ENCODE measurements around the gene SNU13.
"Not testable (repeated sequence)": the region's sequence is repeated elsewhere in the genome, so short reads cannot be mapped to it uniquely, and the experiment has no call there.

Gene SNU13

DNA sequence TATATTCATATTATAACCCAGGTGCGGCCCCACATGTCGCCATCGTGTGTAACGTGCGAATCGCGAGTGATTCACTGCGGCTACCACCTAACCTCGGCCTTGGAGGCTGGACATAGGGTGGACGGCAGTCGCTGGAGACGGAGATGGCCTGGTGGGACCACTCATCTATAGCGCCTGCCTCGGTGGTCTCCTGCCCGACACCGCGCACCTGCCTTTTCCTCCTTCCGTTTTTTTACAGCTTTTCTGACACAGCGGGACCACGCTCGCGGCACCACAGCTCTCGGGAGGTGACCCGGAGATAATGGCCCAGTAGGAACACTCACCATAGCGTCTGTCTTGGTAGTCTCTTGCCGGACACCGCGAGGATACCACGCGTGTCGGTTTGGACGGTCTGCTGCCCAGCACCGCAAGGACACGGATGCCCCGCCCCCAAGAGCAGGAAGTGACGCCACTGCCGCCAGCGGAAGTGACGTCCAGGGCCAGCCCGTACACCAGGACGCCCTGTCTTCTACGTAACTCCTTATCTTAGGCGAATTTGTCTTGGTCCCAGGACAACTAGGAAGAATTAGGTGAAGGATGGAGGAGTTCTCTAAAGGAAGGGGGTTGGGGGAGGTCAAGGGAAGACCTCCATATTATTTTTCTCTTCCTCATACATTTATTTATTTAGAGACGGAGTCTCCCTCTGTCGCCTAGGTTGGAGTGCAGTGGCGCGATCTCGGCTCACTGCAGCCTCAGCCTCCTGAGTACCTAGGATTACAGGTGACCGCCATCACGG lies 6.4 kb downstream of the SNU13 start:
- peak; percentile 69 to 70 for DNase-seq (ENCODE audit: low read depth in 2 of 2, low spot score in 1 of 2)

DNA sequence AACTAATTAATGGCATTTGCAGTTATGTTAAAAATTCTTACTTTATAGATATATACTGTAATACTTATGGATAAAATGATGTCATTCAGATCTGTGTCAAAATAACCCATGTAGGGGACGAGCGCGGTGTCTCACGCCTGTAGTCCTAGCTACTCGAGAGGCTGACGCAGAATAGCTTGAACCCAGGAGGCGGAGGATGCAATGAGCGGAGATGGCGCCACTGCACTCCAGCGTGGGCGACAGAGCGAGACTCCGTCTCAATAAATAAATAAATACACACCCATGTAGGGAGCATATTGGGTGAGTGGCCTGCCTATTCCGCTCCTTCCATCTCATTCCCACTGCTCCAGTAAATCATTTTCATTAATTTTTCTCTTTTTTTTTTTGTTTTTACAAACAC lies 7.1 kb downstream of the SNU13 start:
- no peak for DNase-seq (ENCODE audit: low read depth in 2 of 2, low spot score in 1 of 2)

DNA sequence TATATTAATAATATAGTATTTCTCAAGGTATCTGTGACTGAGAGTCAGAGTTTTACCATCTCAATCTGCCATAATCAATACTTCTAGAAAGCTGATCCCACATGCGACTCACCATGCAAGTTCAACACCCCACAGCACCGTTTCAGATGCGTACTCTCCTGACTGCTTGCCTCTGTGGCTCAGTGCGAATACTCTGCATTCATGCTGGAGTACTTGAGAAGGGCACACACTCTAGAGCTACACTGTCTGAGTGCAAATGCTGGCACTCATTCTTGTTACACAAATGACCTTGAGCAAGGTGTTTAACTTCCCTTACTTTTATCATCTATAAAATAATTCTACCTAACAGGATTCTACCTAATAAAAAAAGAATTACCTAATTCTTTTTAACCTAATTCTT lies 12.5 kb downstream of the SNU13 start:
- no peak for DNase-seq (ENCODE audit: low read depth in 2 of 2, low spot score in 1 of 2)

DNA sequence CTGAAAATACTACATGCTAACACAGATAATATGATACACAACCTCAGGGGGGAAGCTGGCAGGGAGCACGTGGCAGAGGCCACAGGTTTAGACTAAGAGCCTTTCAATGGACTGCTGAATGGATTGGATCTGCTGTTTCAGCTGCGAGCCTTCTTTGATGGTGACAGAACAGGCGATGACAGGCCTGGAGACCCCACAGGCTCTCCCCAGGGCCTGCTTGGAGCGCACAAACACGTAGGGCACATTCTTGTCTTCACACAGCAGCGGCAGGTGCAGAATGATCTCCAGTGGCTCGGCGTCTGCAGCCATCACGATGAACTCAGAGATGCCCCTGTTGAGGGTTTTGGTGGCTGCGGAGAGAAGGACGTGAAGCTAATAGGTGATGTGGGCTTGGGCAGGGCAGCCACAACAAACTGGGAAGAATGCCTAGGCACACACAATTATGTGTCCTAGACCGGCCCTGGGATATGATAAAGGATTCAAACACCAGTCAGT lies 13.8 kb downstream of the SNU13 start:
- DNase-seq (ENCODE audit: low read depth in 2 of 2, low spot score in 1 of 2), result no peak

DNA sequence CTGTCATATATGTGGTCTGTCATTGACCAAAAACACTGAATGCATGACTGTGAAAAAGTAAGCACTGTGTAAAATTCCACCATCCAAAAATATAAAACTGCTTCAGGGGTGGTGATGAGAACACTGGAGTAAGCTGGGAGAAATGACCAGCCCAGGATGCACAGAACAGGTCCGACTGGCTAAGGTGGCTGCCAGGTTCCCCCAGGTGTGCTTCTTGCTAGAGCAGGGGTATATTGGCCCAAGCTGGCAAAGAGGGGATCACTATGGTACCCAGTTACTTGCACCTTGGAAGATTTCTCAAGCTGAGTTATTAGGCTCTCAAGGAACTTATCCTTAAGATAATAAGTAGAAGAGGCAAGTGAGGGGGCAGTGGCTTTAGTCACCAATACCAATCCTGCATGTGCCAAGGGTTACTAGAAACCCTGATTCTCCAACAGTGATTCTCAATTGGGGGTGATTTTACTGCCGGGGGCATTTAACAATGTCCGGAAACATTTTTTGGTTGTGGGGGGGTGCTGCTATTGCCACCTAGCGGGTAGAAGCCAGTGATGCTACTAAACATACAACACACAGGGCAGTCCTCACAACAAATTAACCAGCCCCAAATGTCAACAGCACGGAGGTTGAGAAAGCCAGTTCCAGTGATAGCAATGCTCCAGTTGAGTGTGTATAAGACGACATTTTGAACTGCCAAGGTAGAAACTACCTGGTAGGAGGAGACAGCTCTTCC lies 15.7 kb downstream of the SNU13 start:
- DNase-seq (ENCODE audit: low read depth in 2 of 2, low spot score in 1 of 2), result no peak

DNA sequence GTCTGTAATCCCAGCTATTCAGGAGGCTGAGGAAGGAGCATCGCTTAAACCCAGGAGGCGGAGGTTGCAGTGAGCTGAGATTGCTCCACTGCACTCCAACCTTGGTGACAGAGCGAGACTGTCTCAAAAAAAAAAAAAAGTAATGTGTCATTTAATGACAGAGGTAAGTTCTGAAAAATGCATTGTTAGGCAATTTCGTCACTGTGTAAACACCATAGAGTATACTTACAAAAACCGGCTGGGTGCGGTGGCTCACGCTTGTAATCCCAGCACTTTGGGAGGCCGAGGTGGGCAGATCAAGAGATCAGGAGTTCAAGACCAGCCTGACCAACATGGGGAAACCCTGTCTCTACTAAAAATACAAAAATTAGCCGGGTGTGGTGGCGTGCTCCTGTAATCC lies 16.6 kb downstream of the SNU13 start:
- DNase-seq (ENCODE audit: low read depth in 2 of 2, low spot score in 1 of 2), result not testable (repeated sequence)

DNA sequence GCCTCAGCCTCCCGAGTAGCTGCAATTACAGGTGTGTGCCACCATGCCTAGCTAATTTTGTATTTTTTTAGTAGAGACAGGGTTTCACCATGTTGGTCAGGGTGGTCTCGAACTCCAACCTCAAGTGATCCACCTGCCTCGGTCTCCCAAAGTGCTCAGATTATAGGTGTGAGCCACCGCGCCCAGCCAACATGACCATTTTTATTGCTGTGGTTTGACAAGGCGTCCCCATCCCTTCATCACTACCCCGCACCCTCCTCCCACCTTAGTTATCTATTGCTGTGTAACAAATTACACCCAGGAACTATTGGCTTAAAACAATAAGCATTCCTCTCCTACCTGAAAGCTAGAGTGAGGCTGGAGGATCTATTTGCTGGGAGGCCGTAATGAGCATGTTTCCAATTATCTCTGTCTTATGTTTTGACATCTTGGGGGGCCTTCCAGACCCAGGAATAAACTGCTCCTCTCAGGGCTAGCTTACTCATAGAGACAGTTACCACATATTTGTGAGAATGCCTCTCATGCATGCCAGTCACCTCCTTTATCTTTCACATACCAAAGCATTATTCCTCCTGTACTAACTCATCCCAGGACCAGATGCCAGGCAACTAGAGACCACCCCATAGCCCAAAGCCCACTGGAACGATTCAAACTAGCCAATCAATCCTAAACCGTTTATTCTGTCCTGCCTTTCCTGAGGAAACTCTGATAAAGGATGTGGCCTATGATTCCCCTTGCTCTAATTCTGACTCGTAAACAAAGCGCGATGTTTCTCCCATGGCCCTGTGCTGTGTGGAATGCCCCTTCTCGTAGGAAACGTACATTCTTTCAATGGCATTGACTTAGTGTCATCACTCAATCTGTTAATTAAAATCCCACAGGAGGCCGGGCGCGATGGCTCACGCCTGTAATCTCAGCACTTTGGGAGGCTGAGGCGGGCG lies 19.4 kb downstream of the SNU13 start:
- no peak for DNase-seq (ENCODE audit: low read depth in 2 of 2, low spot score in 1 of 2)

DNA sequence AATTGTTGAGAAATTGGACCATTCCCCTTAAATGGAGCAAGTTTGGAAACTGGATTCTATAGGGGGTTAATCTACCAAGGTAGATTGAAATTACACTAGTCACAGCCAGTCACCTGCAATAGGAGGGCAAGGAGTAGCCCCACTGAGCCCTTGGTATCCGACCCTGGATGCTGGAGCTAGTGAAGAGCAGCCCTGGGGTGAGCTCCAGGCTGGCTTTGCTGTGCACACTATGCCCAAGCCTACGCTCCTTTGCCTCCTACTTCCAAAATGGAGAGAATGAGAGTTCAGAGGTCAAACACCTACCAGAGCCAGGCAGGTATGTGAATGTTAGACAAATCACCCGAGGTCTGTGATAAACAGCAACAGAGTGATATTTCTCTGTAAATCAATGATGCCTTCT lies 23.7 kb downstream of the SNU13 start:
- DNase-seq (ENCODE audit: low read depth in 2 of 2, low spot score in 1 of 2), result no peak

DNA sequence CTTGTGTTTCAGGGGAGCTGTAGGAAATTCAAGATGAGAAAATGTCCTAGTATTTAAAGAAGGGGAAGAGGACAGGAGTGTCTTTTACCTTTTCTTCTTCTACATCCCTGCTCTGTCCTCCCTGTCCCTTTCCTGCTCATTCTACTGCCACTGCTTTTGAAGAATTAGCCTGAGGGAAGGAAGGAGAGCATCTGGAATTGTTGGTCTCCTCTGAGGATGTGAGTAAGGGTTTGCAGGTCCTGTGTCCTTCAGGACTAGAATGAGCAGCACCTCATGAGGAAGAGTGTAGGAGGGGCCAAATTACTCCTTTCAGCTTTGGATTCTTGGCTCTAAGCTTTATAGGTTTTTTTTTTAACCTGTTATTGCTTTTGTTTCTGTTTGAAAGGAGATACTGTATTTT lies 24.2 kb downstream of the SNU13 start:
- no peak for DNase-seq (ENCODE audit: low read depth in 2 of 2, low spot score in 1 of 2)

DNA sequence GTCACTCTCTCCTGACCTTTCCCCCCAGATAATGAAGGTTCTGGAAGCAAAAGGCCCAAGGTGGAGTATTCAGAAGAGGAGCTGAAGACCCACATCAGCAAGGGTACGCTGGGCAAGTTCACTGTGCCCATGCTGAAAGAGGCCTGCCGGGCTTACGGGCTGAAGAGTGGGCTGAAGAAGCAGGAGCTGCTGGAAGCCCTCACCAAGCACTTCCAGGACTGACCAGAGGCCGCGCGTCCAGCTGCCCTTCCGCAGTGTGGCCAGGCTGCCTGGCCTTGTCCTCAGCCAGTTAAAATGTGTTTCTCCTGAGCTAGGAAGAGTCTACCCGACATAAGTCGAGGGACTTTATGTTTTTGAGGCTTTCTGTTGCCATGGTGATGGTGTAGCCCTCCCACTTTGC lies 25.1 kb downstream of the SNU13 start:
- not testable (repeated sequence) for DNase-seq (ENCODE audit: low read depth in 2 of 2, low spot score in 1 of 2)

DNA sequence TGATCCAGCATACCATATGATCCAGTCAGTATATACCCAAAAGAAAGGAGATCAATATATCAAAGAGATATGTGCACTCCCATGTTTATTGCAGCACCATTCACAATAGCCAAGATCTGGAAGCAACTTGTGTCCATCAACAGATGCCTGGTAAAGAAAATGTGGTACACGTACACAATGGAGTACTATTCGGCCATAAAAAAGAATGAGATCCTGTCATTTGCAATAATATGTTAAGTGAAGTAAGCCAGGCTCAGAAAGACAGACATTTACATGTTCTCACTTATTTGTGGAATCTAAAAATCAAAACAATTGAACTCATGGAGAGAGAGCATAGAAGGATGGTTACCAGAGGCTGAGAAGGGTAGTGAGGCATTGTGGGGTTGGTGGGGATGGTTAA lies 27.0 kb downstream of the SNU13 start:
- DNase-seq (ENCODE audit: low read depth in 2 of 2, low spot score in 1 of 2), result no peak

DNA sequence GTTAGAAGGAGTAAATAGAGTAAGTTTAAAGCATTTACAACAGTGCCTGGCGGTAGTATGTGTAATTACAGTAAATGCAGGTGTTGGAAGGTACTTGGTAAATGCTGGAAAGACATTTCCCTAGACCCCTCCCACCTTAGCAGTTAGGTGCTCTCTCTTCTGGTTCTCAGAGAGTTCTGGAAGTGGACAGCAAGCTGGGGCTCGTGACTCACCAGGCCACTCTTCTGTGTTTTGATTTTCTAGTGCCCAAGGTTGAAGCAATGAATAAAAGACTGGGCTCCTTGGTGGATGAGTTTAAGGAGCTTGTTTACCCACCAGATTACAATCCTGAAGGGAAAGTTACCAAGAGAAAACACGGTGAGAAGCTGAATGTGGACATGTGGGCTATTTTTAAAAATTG lies 27.6 kb downstream of the SNU13 start:
- no peak for DNase-seq (ENCODE audit: low read depth in 2 of 2, low spot score in 1 of 2)

DNA sequence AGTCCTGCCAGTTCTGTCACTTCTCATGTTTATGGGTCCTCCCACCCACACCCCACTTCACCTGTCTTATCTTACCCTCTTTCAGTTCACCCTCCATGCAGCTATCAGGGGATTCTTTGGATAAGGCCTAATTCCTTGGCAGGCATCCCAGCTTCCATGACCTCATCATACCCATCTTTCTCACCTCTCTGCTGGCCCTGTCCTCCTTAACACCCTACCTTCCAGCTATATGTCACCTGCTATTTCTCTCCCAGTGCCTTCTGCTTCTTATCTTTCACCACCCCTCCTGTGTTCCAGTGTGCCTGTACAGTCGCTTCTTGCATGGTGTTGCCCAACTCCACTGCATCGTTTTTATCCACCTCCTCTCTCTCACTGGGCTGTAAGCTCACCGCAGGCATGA lies 28.3 kb downstream of the SNU13 start:
- DNase-seq (ENCODE audit: low read depth in 2 of 2, low spot score in 1 of 2), result no peak

DNA sequence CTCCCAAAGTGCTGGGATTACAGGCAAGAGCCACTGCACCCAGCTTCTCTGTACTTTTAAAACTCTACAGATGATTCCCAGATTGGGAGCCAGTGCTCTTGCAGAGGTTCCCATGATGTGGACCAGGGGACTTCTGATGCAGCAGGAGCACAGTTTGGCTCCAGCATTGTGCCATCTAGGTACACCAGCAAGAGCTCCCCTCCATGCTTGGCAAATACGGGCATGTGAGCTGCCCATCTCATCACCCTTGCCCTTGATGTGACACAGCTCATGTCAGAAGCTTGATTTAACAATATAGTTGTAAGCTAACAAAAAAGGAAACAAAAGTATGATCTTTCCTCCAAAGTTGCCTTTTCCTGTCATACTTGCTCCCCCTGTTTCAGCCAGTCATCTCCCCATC lies 28.7 kb downstream of the SNU13 start:
- no peak for DNase-seq (ENCODE audit: low read depth in 2 of 2, low spot score in 1 of 2)

DNA sequence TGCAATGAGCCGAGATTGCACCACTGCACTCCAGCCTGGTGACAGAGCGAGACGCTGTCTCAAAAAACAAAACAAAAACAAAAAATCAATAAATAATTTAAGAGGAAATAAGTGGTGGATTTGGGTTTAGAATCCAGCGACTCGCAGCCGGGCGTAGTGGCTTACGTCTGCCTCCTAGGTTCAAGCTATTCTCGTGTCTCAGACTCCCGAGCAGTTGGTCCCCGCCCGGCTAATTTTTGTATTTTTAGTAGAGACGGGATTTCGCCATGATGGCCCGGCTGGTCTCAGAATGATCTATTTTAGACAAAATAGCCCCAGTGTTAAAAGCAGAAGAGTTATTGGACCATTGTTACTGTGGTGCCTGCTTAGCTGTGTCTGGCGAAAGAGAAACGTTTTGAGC lies 29.8 kb downstream of the SNU13 start:
- DNase-seq (ENCODE audit: low read depth in 2 of 2, low spot score in 1 of 2), result no peak

DNA sequence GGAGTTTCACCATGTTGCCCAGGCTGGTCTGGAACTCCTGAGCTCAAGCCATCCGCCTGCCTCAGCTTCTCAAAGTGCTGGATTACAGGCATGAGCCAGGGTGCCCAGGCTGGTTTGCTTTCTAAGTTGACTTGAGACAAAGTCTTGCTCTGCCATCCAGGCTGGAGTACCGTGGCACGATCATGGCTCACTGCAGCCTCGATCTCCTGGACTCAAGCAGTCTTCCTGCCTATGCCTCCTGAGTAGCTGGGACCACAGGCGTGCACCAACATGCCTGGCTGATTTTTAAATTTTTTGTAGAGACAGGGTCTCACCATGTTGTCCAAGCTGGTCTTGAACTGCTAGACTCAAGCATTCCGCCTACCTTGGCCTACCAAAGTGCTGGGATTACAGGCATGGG lies 31.0 kb downstream of the SNU13 start:
- DNase-seq (ENCODE audit: low read depth in 2 of 2, low spot score in 1 of 2), result no peak

DNA sequence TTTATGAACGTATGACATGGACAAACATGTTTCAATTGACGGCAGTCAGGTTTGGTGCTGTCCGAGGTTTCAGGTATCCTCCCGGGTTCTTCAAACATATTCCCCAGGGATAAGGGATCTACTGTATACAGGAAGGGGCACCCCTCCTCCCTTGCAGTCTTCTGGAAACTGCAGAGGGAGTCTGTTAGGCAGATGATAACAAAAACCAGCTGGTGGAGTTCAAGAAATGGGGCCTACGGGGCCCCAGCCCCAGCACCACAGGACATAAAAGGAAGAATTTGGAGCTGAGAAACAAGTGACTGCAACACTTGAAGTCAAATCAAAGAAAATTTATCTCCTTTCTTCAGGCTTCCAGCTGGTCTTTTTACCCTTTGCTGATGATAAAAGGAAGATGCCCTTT lies 32.1 kb downstream of the SNU13 start:
- DNase-seq (ENCODE audit: low read depth in 2 of 2, low spot score in 1 of 2), result no peak

DNA sequence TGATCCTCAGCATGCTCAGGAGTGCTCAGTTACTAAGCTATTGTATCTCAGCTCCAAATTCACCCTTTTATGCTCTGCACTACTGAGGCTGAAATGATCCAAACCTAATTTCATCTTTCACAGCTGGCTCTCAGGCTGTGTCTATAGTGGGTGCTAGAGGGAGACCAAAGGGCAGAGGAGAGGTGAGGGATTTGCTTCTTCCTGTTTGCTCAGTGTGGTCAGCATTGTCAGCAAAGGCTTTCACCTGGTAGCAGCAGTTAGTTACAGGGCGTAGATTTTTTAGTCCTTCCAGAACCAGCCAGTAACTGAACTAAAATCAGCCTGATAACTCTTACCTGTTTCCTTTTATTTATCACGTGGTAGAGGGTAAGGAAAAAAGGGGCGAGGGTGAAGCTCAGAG lies 34.3 kb downstream of the SNU13 start:
- DNase-seq (ENCODE audit: low read depth in 2 of 2, low spot score in 1 of 2), result no peak

DNA sequence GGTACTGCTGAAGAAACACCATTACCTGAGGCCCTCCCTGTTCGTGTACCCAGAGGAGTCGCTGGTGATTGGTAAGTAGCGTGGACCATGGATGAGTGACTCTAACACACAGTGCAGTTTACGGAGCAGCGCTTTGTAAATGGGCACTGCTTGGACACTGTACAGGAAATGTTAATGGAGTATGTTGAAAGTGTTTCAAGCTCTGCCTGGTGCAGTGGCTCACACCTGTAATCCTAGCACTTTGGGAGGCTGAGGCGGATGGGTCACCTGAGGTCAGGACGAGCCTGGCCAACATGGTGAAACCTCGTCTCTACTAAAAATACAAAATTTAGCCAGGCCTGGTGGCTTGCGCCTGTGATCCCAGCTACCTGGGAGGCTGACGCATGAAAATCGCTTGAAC lies 37.8 kb downstream of the SNU13 start:
- DNase-seq (ENCODE audit: low read depth in 2 of 2, low spot score in 1 of 2), result no peak

DNA sequence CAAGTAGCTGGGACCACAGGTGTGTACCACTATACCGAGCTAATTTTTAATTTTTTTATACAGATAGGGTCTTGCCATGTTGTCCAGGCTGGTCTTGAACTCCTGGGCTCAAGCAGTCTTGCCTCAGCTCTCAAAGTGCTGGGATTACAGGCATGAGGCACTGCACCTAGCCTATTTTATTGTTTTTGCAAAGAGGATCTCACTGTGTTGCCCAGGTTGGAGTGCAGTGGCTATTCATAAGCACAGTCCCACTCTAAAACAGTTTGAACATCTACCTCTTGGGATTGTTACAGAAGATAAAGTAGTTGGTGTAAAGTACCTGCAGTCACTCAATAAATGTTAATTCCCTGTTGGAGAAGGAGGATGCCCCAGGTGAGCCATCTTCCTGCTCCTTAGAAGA lies 38.4 kb downstream of the SNU13 start:
- no peak for DNase-seq (ENCODE audit: low read depth in 2 of 2, low spot score in 1 of 2)

DNA sequence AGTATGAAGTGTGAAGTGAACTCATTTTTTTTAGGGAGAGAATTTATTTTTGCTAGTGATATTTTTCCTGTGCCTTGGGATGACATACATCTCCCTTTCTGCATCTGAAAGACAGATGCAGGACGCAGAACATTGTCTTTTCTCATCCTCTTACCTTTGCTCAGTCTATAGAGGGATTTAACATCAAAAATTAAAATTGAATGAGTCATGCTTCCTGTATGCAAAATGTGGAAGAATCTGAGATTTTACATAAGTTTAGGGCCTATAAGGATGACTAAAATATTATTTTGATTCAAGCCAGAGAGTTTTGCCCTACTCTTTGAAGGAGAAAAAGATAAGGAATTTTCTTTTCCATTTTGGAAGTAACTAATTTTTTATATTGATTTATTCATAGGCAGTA lies 40.2 kb downstream of the SNU13 start:
- DNase-seq (ENCODE audit: low read depth in 2 of 2, low spot score in 1 of 2), result no peak

DNA sequence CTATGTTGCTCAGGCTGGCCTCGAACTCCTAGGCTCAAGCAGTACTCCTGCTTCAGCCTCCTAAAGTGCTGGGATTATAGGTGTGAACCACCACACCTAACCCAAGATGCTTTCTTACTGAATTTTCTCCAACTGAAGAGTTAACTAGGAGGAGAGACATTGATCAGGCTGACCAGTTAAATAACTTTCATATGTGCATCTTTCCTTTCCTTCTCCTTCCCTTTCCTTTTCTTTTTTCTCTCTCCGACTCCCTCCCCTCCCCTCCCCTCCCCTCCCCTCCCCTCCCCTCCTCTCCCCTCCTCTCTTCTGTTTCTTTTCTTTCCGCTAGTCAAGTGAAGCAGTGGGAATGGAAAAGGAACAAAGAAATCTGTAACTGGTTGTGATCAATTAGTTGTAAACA lies 40.9 kb downstream of the SNU13 start:
- no peak for DNase-seq (ENCODE audit: low read depth in 2 of 2, low spot score in 1 of 2)
